Nephron (organoid): Measurements from ENCODE around the gene AJAP1.

Experiments
- H3K27ac Mint-ChIP-seq, 3 experiments: 2 replicates each; pipeline ENCODE4 v1.8.0; 2020; ENCODE audit warnings: mixed read lengths in 3 of 3, mild to moderate bottlenecking in 2 of 3, moderate library complexity in 1 of 3
- H3K27me3 Mint-ChIP-seq: 2 replicates; pipeline ENCODE4 v1.8.0; 2021; ENCODE audit warnings: low read depth, mild to moderate bottlenecking, moderate library complexity, mixed read lengths
- H3K36me3 Mint-ChIP-seq: 2 replicates; pipeline ENCODE4 v1.8.0; 2020; ENCODE audit warnings: low read depth, mixed read lengths
- H3K4me1 Mint-ChIP-seq: 2 replicates; pipeline ENCODE4 v1.8.0; 2020; ENCODE audit warnings: mixed read lengths
- H3K4me3 Mint-ChIP-seq, 3 experiments: 2 replicates each; pipeline ENCODE4 v1.8.0; 2020; ENCODE audit warnings: mild to moderate bottlenecking in 3 of 3, mixed read lengths in 3 of 3, moderate library complexity in 2 of 3
- H3K9me3 Mint-ChIP-seq: 2 replicates; pipeline ENCODE4 v1.8.0; 2020; ENCODE audit warnings: mixed read lengths
- CTCF ChIP-seq, 3 experiments: fragments of 200-600 bp; sonication (generic); IDR thresholded peaks; one replicate each; pipeline ENCODE4 v1.5.0; 2021; ENCODE audit warnings: antibody characterized with exemption in 3 of 3; ENCODE audit not compliant: unreplicated experiment in 3 of 3

The AJAP1 gene

GRCh38 chr1:4657960-4658541 lies 3.6 kb downstream of the AJAP1 start:
- no peak for TF ChIP-seq CTCF (IDR thresholded peaks at IDR 0.05; ENCODE audit: unreplicated experiment in 3 of 3)
- Mint-ChIP-seq H3K36me3 (no peaks in the 10 kb centered on the region), H3K27me3 (peaks cover 76% of the 10 kb centered on the region), H3K4me3 (peak overlapping the region in 2 of 3 experiments; percentile 34 to 59), H3K27ac (no peak overlapping the region), H3K9me3 (no peaks in the 10 kb centered on the region), H3K4me1 (peaks cover 50% of the 10 kb centered on the region)

- Mint-ChIP-seq H3K27ac (no peak overlapping the region), H3K4me3 (peak overlapping the region in 2 of 3 experiments; percentile 40 to 59), H3K36me3 (no peaks in the 10 kb centered on the region), H3K9me3 (no peaks in the 10 kb centered on the region), H3K27me3 (peaks cover 76% of the 10 kb centered on the region), H3K4me1 (peaks cover 50% of the 10 kb centered on the region)
- no peak for TF ChIP-seq CTCF (IDR thresholded peaks at IDR 0.05; ENCODE audit: unreplicated experiment in 3 of 3)
Measured at GRCh38 chr1:4658643-4659628, 4.5 kb downstream of the AJAP1 start.

DNA sequence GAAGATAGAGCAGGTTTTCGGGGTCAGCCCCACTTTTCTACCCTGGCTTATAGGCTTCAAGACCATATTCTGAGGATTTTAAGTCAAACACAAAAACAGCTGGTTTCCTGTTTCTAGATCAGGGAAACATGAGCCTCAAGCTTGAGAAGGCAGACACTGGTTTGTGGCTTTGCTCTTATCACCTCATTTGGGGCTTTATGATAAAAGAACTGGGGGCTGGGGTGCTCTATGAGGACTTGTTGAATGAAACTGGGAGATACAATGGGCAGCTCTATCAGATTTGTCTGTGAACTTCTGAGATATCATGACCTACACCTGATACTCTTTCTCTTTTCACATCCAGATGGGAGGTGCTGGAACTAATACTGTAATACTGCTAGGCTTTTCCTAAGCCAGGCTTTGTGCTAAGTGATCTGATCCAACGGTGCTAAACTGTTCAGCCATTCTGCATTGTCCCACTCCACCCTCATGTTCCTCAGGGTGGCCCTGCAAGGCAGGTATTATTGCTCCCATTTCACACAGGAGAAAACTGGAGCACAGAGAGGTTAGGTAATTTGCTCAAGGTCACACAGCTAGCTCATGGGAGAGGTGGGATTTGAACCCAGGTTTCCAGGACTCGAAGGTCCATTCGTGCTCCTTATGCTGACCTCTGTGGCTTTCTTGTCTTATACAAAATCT lies 6.6 kb downstream of the AJAP1 start:
- Mint-ChIP-seq H3K9me3 (peaks cover 5% of the 10 kb centered on the region), H3K4me1 (peaks cover 50% of the 10 kb centered on the region), H3K27ac (no peak overlapping the region), H3K36me3 (no peaks in the 10 kb centered on the region), H3K4me3 (no peak overlapping the region), H3K27me3 (peaks cover 83% of the 10 kb centered on the region)
- TF ChIP-seq CTCF (IDR thresholded peaks at IDR 0.05; ENCODE audit: unreplicated experiment in 3 of 3): no peak

DNA sequence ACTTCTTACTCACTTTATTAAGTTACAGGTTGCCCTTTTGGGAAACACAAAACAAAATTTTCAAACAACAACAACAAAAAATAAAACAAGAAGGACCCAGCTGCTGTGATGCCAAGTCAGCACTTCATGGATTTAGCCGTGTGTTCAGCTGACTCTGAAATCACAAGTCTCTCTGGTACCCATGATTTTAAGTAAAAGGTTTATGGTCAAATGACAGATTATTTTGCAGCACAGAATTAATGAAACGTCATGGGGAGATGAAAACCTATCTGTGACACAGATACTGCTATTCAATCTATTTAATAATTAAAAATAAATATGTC lies 7.1 kb downstream of the AJAP1 start:
- peaks cover 78% of the 10 kb centered on the region for H3K27me3 Mint-ChIP-seq
- no peak overlapping the region for H3K4me3 Mint-ChIP-seq
- H3K4me1 Mint-ChIP-seq: peaks cover 46% of the 10 kb centered on the region
- no peak overlapping the region for H3K27ac Mint-ChIP-seq
- no peaks in the 10 kb centered on the region for H3K36me3 Mint-ChIP-seq
- no peak for TF ChIP-seq CTCF (IDR thresholded peaks at IDR 0.05; ENCODE audit: unreplicated experiment in 3 of 3)
- peaks cover 5% of the 10 kb centered on the region for H3K9me3 Mint-ChIP-seq

DNA sequence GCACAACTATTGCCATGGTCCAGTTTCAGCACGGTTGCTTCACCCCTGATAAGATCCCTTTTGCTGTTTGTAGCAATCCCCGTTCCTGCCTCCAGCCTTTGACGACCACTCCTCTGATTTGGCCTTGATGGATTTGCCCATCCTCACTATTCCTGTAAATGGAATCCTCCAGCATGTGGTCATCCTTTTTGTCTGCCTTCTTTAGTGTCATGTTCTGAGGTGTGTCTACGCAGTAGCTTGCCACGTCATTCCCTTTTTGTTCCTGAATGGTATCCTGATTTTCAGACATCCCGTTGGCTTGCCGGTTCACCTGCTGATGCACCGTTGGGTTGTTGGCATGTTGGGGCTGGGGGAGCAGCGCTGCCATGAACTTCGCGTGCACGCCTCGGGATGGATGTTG lies 7.8 kb downstream of the AJAP1 start:
- H3K27me3 Mint-ChIP-seq: peaks cover 75% of the 10 kb centered on the region
- H3K4me1 Mint-ChIP-seq: peaks cover 40% of the 10 kb centered on the region
- TF ChIP-seq CTCF (IDR thresholded peaks at IDR 0.05; ENCODE audit: unreplicated experiment in 3 of 3): no peak
- no peak overlapping the region for H3K27ac Mint-ChIP-seq
- peaks cover 5% of the 10 kb centered on the region for H3K9me3 Mint-ChIP-seq
- H3K36me3 Mint-ChIP-seq: no peaks in the 10 kb centered on the region
- H3K4me3 Mint-ChIP-seq: no peak overlapping the region
